T-cell (primary cell): ENCODE data around the gene CLCN4. TPM values are rescaled to one million over a fixed set of nuclear protein-coding genes. Genes with fewer than 3 reads are reported as not detected.

Experiments used
- ATAC-seq, 4 experiments: fragments of 200-7000 bp in 3 of 4; fragments of 150-1000 bp in 1 of 4; cut with Tn5 transposase; replicated peaks in 1 of 4; 1 replicate in 3 of 4; 2 replicates in 1 of 4; pipeline ENCODE4 v1.10.0; 2021; ENCODE audit warnings: moderate library complexity in 3 of 4, mild to moderate bottlenecking in 2 of 4, moderate number of reproducible peaks in 1 of 4
- CTCF ChIA-PET, 2 donors: fragments of 300-600 bp; sonication (Branson Sonifier 250); formaldehyde crosslinking; loops; one replicate each; lab custom pipeline; 2022; ENCODE audit warnings: antibody characterized with exemption in 2 of 2; lab: Charles Lee
- POLR2A ChIA-PET, 2 donors: fragments of 300-600 bp; sonication (Branson Sonifier 250); formaldehyde crosslinking; loops; one replicate each; lab custom pipeline; 2022; ENCODE audit warnings: antibody characterized with exemption in 2 of 2; lab: Charles Lee
- DNase-seq, 35 experiments: peaks; one replicate each; pipeline versions ENCODE4 v3.0.0 to v3.0.0-alpha.2; 2013 to 2023
- H3K27ac ChIP-seq: one replicate; pipeline ENCODE4 v1.5.1; 2013; ENCODE audit warnings: low read length
- H3K27me3 ChIP-seq, 2 experiments: replicated peaks in 1 of 2; 1 replicate in 1 of 2; 2 replicates in 1 of 2; pipeline versions ENCODE4 v1.6.1 to v1.7.0; 2013; ENCODE audit warnings: low read length in 1 of 2, mixed read lengths in 1 of 2; ENCODE audit not compliant: control insufficient read depth in 2 of 2, insufficient read depth in 2 of 2; ENCODE audit errors: extremely low read depth in 1 of 2
- H3K36me3 ChIP-seq, 2 donors: 1 replicate in 1 of 2; 2 replicates in 1 of 2; pipeline versions ENCODE4 v1.6.1 to v1.7.0; 2013; ENCODE audit warnings: low read length in 1 of 2; ENCODE audit not compliant: control insufficient read depth in 2 of 2, insufficient read depth in 1 of 2; ENCODE audit errors: extremely low read depth in 1 of 2
- H3K4me1 ChIP-seq, 2 experiments: 1 replicate in 1 of 2; 2 replicates in 1 of 2; pipeline versions ENCODE4 v1.6.1 to v1.7.0; 2013; ENCODE audit warnings: low read length in 2 of 2, mixed read lengths in 1 of 2; ENCODE audit not compliant: insufficient read depth in 2 of 2, control insufficient read depth in 1 of 2; ENCODE audit errors: extremely low read depth in 1 of 2
- H3K4me3 ChIP-seq, 2 donors: 1 replicate in 1 of 2; 2 replicates in 1 of 2; pipeline versions ENCODE4 v1.5.1 to v1.7.0; 2013; ENCODE audit warnings: mild to moderate bottlenecking in 2 of 2, low read length in 1 of 2, moderate library complexity in 1 of 2; ENCODE audit not compliant: control insufficient read depth in 1 of 2; ENCODE audit errors: extremely low read depth in 1 of 2
- H3K9me3 ChIP-seq: 2 replicates; pipeline ENCODE4 v1.7.0; 2013
- H3K27ac Mint-ChIP-seq, 2 donors: one replicate each; pipeline ENCODE4 v1.8.0; 2020 to 2021; ENCODE audit warnings: mild to moderate bottlenecking in 2 of 2, mixed read lengths in 2 of 2
- H3K27me3 Mint-ChIP-seq, 2 donors: one replicate each; pipeline ENCODE4 v1.8.0; 2021 to 2022; ENCODE audit warnings: mixed read lengths in 2 of 2
- H3K36me3 Mint-ChIP-seq: one replicate; pipeline ENCODE4 v1.8.0; 2021; ENCODE audit warnings: mixed read lengths
- H3K4me1 Mint-ChIP-seq, 3 donors: one replicate each; pipeline ENCODE4 v1.8.0; 2020 to 2022; ENCODE audit warnings: mixed read lengths in 3 of 3, mild to moderate bottlenecking in 1 of 3
- H3K4me3 Mint-ChIP-seq, 3 donors: one replicate each; pipeline ENCODE4 v1.8.0; 2020 to 2022; ENCODE audit warnings: mild to moderate bottlenecking in 3 of 3, mixed read lengths in 3 of 3, moderate library complexity in 3 of 3
- H3K9me3 Mint-ChIP-seq, 3 donors: one replicate each; pipeline ENCODE4 v1.8.0; 2020 to 2022; ENCODE audit warnings: mixed read lengths in 3 of 3
- WGBS: methylation state at CpG from one replicate; pipeline ENCODE4 v1.1.5; 2013; ENCODE audit warnings: missing lambda C conversion rate; ENCODE audit not compliant: insufficient coverage; 5-methylcytosine and 5-hydroxymethylcytosine counted together
- total RNA-seq, 35 experiments: library from RNA in 6 of 35; stranded (reverse) in 6 of 35; fragments of 120-200 nt in 1 of 35; gene quantifications; one replicate each; pipeline versions ENCODE4 v1.2.1 to v1.2.4 and lab custom pipeline; 2013 to 2026

CLCN4 gene
- total RNA-seq, 5 donors from 2014 or later (not counting 1 experiment from before 2014, with no cell fraction given): 0.23 to 0.43 (median 0.25) TPM

- Mint-ChIP-seq H3K4me3 (no peak overlapping the region), H3K9me3 (no peaks in the 10 kb centered on the region), H3K27ac (no peak overlapping the region), H3K36me3 (no peaks in the 10 kb centered on the region), H3K4me1 (peaks cover 0 to 3% (median 0%) of the 10 kb centered on the region in 3 donors), H3K27me3 (peaks cover 14 to 29% of the 10 kb centered on the region in 2 donors)
- CTCF ChIA-PET: interaction anchor here (0.5 to 2.2 kb wide), 29 partner anchors 8 to 1990 kb away, joined by 3 to 21 read pairs (median 3); no protein-coding TSS in a partner anchor
- Histone ChIP-seq H3K27ac (no peak overlapping the region), H3K4me1 (no peaks in the 10 kb centered on the region), H3K9me3 (no peaks in the 10 kb centered on the region), H3K27me3 (peaks cover 0 to 6% of the 10 kb centered on the region in 2 experiments), H3K4me3 (no peak overlapping the region), H3K36me3 (no peaks in the 10 kb centered on the region)
- WGBS: 6% methylated on average over 3 of the region's 16 CpGs
- DNase-seq: peak; percentile 12 to 81 (median 58)
- peak in 3 of 4 experiments; percentile 53 to 66 (median 64) for ATAC-seq
- POLR2A ChIA-PET: no interaction called here
These were observed 32.8 kb downstream of the CLCN4 start for GRCh38 chrX:10189317-10190268.

DNA sequence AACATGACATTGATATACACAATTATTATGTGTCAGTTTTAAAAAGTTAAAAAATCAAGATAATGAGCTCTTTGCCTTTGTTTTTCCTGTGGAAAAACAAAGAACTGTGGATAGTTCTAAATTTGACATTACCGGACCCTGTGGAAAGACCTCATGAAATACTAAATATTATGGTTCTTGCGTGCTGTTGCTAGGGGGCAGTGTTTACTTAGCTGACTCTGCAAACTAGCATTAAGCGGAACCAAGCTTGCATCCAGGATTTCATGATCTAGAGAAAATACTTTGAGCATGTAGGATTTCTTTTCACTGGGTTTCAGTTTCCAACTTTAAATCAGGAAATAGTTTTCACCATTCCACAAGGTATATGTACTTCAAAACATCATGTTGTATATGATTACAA is 33.6 kb downstream of the CLCN4 start:
- Histone ChIP-seq H3K27ac (no peak overlapping the region), H3K9me3 (no peaks in the 10 kb centered on the region), H3K4me1 (no peaks in the 10 kb centered on the region), H3K27me3 (peaks cover 0 to 6% of the 10 kb centered on the region in 2 experiments), H3K36me3 (no peaks in the 10 kb centered on the region), H3K4me3 (no peak overlapping the region)
- Mint-ChIP-seq H3K4me1 (peaks cover 0 to 3% (median 0%) of the 10 kb centered on the region in 3 donors), H3K36me3 (no peaks in the 10 kb centered on the region), H3K4me3 (no peak overlapping the region), H3K27ac (no peak overlapping the region), H3K9me3 (no peaks in the 10 kb centered on the region), H3K27me3 (peaks cover 11 to 28% of the 10 kb centered on the region in 2 donors)
- DNase-seq (peak in 1 of 35 experiments; percentile 9), ATAC-seq (no peak)
- POLR2A ChIA-PET: no interaction called here
- CTCF ChIA-PET: interaction anchor here (0.7 to 2.2 kb wide), 21 partner anchors 9 to 1581 kb away, joined by 3 to 21 read pairs (median 4); no protein-coding TSS in a partner anchor
- 20% methylated on average over 1 of the region's 3 CpGs for WGBS

DNA sequence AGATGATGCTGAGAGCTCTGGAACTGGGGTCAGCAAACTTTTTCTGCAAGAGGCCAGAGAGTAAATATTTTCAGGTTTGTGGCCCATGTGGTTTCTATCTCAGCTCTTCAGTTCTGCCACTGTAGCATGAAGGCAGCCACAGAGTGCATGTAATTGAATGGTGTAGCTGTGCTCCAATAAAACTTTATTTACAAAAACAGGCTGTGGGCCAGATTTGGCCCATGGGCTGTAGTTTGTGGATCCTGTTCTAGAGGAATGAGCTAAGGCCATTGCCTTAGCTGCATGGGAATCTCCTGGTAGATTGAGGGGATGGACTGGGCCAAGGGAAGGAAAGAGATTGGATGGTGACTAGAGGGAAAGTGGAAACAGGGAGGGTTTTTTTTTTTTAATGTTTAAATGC is 36.8 kb downstream of the CLCN4 start:
- Mint-ChIP-seq H3K4me1 (peaks cover 0 to 3% (median 0%) of the 10 kb centered on the region in 3 donors), H3K4me3 (no peak overlapping the region), H3K36me3 (no peaks in the 10 kb centered on the region), H3K27me3 (peaks cover 0 to 16% of the 10 kb centered on the region in 2 donors), H3K27ac (no peak overlapping the region), H3K9me3 (no peaks in the 10 kb centered on the region)
- H3K27ac ChIP-seq: no peak overlapping the region
- no peaks in the 10 kb centered on the region for H3K36me3 ChIP-seq
- ATAC-seq (no peak), DNase-seq (no peak)
- ChIA-PET POLR2A (no interaction called here), CTCF (interaction anchor here (0.7 to 2.0 kb wide), 3 partner anchors 794 to 944 kb away, joined by 3 to 7 read pairs (median 4); no protein-coding TSS in a partner anchor)
- H3K9me3 ChIP-seq: no peaks in the 10 kb centered on the region
- H3K27me3 ChIP-seq: peaks cover 0 to 3% of the 10 kb centered on the region in 2 experiments
- H3K4me1 ChIP-seq: no peaks in the 10 kb centered on the region
- no peak overlapping the region for H3K4me3 ChIP-seq

DNA sequence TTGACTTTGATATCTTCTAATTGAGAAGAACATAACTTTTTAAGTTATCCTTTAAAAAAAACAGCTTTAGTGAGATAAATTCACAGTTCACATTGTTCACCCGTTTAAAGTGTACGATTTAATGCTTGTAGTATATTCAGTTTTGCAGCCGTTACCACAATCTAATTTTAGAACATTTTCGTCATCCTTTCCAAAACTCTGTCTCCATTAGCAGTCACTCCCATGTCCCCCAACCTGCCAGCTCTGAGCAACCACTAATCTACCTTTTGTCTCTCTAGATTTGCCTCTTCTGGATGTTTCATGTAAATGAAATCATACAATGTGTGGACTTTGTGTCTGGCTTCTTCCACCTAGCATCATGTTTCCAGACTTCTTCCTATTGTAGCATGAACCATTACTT is 38.6 kb downstream of the CLCN4 start:
- Histone ChIP-seq H3K4me1 (no peaks in the 10 kb centered on the region), H3K4me3 (no peak overlapping the region), H3K9me3 (no peaks in the 10 kb centered on the region), H3K27ac (no peak overlapping the region), H3K36me3 (no peaks in the 10 kb centered on the region), H3K27me3 (peaks cover 0 to 3% of the 10 kb centered on the region in 2 experiments)
- no CpG with 5 or more reads among the region's 4 CpGs for WGBS
- DNase-seq: no peak
- peaks cover 0 to 19% of the 10 kb centered on the region in 2 donors for H3K27me3 Mint-ChIP-seq
- no peak overlapping the region for H3K27ac Mint-ChIP-seq
- no peaks in the 10 kb centered on the region for H3K9me3 Mint-ChIP-seq
- POLR2A ChIA-PET: no interaction called here
- no peak for ATAC-seq
- CTCF ChIA-PET: no interaction called here
- no peak overlapping the region for H3K4me3 Mint-ChIP-seq
- peaks cover 2 to 8% (median 5%) of the 10 kb centered on the region in 3 donors for H3K4me1 Mint-ChIP-seq
- no peaks in the 10 kb centered on the region for H3K36me3 Mint-ChIP-seq

- ChIA-PET POLR2A (no interaction called here), CTCF (no interaction called here)
- H3K27me3 Mint-ChIP-seq: peaks cover 2 to 23% of the 10 kb centered on the region in 2 donors
- H3K27ac Mint-ChIP-seq: no peak overlapping the region
- Histone ChIP-seq H3K4me3 (no peak overlapping the region), H3K4me1 (no peaks in the 10 kb centered on the region), H3K27ac (no peak overlapping the region), H3K36me3 (no peaks in the 10 kb centered on the region), H3K27me3 (peaks cover 0 to 3% of the 10 kb centered on the region in 2 experiments), H3K9me3 (no peaks in the 10 kb centered on the region)
- no peaks in the 10 kb centered on the region for H3K9me3 Mint-ChIP-seq
- DNase-seq: no peak
- ATAC-seq: no peak
- H3K36me3 Mint-ChIP-seq: no peaks in the 10 kb centered on the region
- H3K4me3 Mint-ChIP-seq: no peak overlapping the region
- peaks cover 2 to 8% (median 5%) of the 10 kb centered on the region in 3 donors for H3K4me1 Mint-ChIP-seq
These were observed 39.2 kb downstream of the CLCN4 start for GRCh38 chrX:10195947-10196346.

DNA sequence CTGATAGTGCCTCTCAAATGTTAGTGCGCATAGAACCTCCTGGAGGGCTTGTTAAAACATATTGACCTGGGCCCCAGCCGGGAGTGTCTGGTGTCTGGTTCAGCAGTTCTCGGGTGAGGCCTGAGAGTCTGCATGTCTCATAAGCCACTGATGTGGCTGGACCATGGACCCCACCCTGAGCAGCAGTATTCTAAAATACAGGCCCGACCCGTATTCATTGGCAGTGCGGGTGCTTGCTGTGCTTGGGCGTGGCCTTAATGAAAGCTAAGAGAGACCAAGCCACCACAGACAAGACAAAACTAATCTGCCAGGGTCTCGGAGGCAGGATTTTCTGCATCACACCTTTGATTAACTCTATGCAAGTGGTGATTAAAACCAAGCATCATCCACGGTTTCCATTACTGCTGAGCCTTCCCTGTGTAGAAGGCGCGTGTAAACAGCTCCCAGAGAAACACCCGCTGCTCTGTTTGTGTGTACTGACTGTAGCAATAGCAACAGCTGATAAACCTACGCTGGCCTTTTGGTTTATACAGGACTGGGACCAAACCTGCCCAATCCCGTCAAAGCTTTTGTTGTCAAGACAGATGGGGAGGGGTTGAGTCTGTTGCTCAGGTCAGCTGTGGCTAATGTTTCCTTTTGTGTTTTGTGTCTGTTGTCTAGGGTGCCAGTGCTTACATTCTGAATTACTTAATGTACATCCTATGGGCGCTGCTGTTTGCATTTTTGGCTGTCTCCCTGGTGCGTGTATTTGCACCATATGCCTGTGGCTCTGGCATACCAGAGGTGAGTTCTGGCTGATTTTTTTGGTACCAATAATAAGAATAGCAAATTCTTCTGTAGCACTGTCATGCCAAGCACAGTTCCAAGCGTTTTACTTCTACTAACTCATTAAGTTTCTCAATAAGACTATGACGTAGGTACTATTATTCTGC is 40.8 kb downstream of the CLCN4 start:
- Mint-ChIP-seq H3K4me1 (peaks cover 2 to 8% (median 5%) of the 10 kb centered on the region in 3 donors), H3K9me3 (no peaks in the 10 kb centered on the region), H3K36me3 (no peaks in the 10 kb centered on the region), H3K4me3 (no peak overlapping the region), H3K27me3 (peaks cover 3 to 20% of the 10 kb centered on the region in 2 donors), H3K27ac (no peak overlapping the region)
- ATAC-seq: no peak
- ChIA-PET POLR2A (no interaction called here), CTCF (interaction anchor here in 1 of 2 donors (1.2 kb wide), 1 partner anchor 8 kb away, joined by 3 read pairs; no protein-coding TSS in a partner anchor)
- H3K27ac ChIP-seq: no peak overlapping the region
- H3K4me1 ChIP-seq: no peaks in the 10 kb centered on the region
- H3K4me3 ChIP-seq: no peak overlapping the region
- 93% methylated on average over 4 of the region's 18 CpGs for WGBS
- no peaks in the 10 kb centered on the region for H3K36me3 ChIP-seq
- DNase-seq: no peak
- no peaks in the 10 kb centered on the region for H3K9me3 ChIP-seq
- H3K27me3 ChIP-seq: peaks cover 0 to 2% of the 10 kb centered on the region in 2 experiments
